Nephron progenitor cell (in vitro differentiated cells): ENCODE data around the gene NSD2.

ENCODE experiments used
- DNase-seq: peaks from one replicate; pipeline ENCODE4 v3.0.0; 2021
- H3K27ac Mint-ChIP-seq: 2 replicates; pipeline ENCODE4 v1.8.0; 2021; ENCODE audit warnings: mild to moderate bottlenecking, moderate library complexity, mixed read lengths
- H3K27me3 Mint-ChIP-seq: 2 replicates; pipeline ENCODE4 v1.8.0; 2021; ENCODE audit warnings: mild to moderate bottlenecking, low read depth, mixed read lengths; ENCODE audit not compliant: poor library complexity
- H3K36me3 Mint-ChIP-seq: 2 replicates; pipeline ENCODE4 v1.8.0; 2021; ENCODE audit warnings: low read depth, mixed read lengths
- H3K4me1 Mint-ChIP-seq: 2 replicates; pipeline ENCODE4 v1.8.0; 2021; ENCODE audit warnings: mixed read lengths
- H3K4me3 Mint-ChIP-seq: 2 replicates; pipeline ENCODE4 v1.8.0; 2021; ENCODE audit warnings: mild to moderate bottlenecking, moderate library complexity, mixed read lengths
- H3K9me3 Mint-ChIP-seq: 2 replicates; pipeline ENCODE4 v1.8.0; 2021; ENCODE audit warnings: mild to moderate bottlenecking, moderate library complexity, mixed read lengths
- CTCF ChIP-seq: fragments of 200-600 bp; sonication (generic); IDR thresholded peaks from 2 replicates; pipeline ENCODE4 v1.5.0; 2021; ENCODE audit warnings: antibody characterized with exemption

The NSD2 gene

GRCh38 chr4:1825326-1825725 lies 45.9 kb upstream of the NSD2 start:
- no peak overlapping the region for H3K27ac Mint-ChIP-seq
- no peak for TF ChIP-seq CTCF
- no peak for DNase-seq
- H3K36me3 Mint-ChIP-seq = peaks cover 54% of the 10 kb centered on the region
- H3K4me3 Mint-ChIP-seq = no peak overlapping the region
- H3K27me3 Mint-ChIP-seq = peaks cover 3% of the 10 kb centered on the region
- peaks cover 15% of the 10 kb centered on the region for H3K4me1 Mint-ChIP-seq
- H3K9me3 Mint-ChIP-seq = peaks cover 15% of the 10 kb centered on the region

DNA sequence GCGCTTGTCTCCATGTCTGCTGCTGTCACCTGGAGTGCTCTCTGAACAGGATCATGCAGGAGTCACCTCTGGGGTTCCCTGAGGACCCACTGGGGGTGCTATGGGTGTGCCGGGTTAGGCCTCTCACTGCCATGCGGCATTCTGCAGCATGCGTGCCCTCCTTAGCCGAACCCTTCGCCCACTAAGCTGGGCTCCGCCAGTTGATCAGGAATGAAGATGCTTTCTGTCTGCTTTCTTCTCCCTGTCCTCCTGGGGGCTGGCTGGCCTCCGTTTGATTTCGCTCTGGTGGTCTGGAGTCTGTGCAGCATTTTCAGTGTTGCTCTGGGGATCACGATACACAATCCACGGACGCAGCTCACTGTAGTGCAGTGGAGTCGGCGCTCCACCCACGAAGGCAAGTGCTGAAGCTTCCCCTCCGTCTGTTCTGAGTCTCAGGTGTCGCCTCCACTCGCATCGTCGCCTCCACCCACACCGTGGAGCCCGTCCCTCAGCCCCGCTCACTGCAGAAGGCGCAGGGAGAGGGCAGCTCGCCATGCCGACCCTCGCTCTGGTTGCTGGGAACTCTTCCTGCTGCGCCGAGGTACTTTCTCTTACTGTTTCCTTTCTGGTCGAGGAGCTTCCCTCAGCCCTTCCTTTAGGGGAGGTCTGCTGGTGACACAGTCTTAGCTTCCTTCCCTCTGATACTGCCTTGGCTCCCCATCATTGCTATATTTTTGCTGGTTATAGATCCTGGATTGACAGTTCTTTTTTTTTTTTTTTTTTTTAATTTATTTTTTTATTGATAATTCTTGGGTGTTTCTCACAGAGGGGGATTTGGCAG lies 44.5 kb upstream of the NSD2 start:
- no peak for TF ChIP-seq CTCF
- Mint-ChIP-seq H3K9me3 (peaks cover 19% of the 10 kb centered on the region), H3K27ac (peak overlapping the region; percentile 29), H3K4me1 (peaks cover 15% of the 10 kb centered on the region), H3K27me3 (peaks cover 3% of the 10 kb centered on the region), H3K36me3 (peaks cover 66% of the 10 kb centered on the region), H3K4me3 (peak overlapping the region; percentile 35)
- no peak for DNase-seq

DNA sequence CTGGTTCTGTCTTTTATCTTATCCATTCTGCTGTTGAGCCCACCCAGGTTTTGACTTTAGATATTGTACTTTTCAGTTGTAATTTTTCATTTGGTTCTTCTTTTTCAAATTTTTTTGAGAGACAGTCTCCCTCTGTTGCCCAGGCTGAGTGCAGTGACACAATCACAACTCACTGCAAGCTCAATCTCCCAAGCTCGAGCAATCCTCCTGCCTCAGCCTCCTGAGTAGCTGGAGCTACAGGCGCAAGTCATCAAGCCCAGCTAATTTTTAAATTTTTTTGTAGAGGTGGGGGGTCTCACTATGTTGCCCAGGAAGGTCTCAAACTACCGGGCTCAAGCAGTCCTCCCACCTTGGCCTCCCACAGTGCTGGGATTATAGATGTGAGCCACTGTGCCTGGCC lies 41.0 kb upstream of the NSD2 start:
- Mint-ChIP-seq H3K4me3 (no peak overlapping the region), H3K9me3 (peaks cover 19% of the 10 kb centered on the region), H3K27me3 (peaks cover 3% of the 10 kb centered on the region), H3K27ac (no peak overlapping the region), H3K36me3 (peaks cover 51% of the 10 kb centered on the region), H3K4me1 (peaks cover 30% of the 10 kb centered on the region)
- no peak for DNase-seq
- no peak for TF ChIP-seq CTCF

- no peak overlapping the region for H3K4me3 Mint-ChIP-seq
- DNase-seq = no peak
- peaks cover 35% of the 10 kb centered on the region for H3K4me1 Mint-ChIP-seq
- no peak overlapping the region for H3K27ac Mint-ChIP-seq
- H3K27me3 Mint-ChIP-seq = peaks cover 3% of the 10 kb centered on the region
- peaks cover 49% of the 10 kb centered on the region for H3K36me3 Mint-ChIP-seq
- TF ChIP-seq CTCF = no peak
- peaks cover 19% of the 10 kb centered on the region for H3K9me3 Mint-ChIP-seq
Observed at GRCh38 chr4:1830642-1831228, 40.5 kb upstream of the NSD2 start.

DNA sequence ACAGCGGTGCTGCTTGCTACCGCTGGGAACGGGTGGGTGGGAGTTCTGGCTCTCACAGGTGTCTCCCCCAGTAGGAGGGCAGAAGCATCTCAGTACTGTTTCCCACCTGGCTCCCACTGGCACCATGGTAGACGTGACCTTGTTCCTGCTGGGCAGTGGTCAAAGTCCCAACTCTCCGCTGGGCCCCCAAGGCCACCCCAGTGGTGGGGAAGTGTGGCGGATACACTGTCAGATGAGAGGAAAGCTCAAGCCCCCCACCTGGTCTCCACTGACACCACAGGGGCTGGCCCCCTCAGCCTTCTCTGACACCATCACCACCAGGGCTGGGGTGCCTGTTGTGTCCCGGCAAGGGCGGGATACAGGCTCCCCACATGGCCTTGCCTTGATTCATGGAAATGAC lies 39.9 kb upstream of the NSD2 start:
- Mint-ChIP-seq H3K4me1 (peaks cover 35% of the 10 kb centered on the region), H3K36me3 (peaks cover 46% of the 10 kb centered on the region), H3K27ac (no peak overlapping the region), H3K27me3 (peaks cover 3% of the 10 kb centered on the region), H3K9me3 (peaks cover 19% of the 10 kb centered on the region), H3K4me3 (no peak overlapping the region)
- TF ChIP-seq CTCF = no peak
- DNase-seq = no peak

DNA sequence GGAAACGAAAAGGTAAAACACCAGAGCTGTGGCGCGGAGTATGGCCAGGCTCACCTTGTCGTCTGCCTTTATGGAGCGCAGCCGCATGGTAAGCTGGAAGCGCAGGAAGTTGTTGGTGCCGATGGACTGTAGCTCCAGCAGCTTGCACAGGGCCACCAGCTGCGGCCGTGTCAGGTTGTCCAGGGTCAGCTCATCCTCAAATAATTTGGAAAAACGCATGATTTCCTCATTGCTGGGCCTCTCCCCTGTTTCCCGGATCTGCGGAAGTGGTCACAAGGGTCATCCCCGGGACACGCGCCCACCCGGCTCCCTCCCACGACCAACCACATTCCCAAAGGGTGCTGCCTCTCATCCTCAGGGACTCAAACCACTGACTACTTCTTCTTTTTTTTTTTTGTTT lies 38.5 kb upstream of the NSD2 start:
- H3K4me3 Mint-ChIP-seq = no peak overlapping the region
- DNase-seq = no peak
- no peak for TF ChIP-seq CTCF
- peaks cover 16% of the 10 kb centered on the region for H3K9me3 Mint-ChIP-seq
- peaks cover 28% of the 10 kb centered on the region for H3K4me1 Mint-ChIP-seq
- no peaks in the 10 kb centered on the region for H3K27me3 Mint-ChIP-seq
- H3K27ac Mint-ChIP-seq = no peak overlapping the region
- peaks cover 43% of the 10 kb centered on the region for H3K36me3 Mint-ChIP-seq
